HCT116 (cell line): ENCODE results near the gene FUOM. TPM values are rescaled to one million over a fixed set of nuclear protein-coding genes. Genes with fewer than 3 reads are reported as not detected.
A peak's percentile ranks its signal among the peaks of the same experiment; 100 is the strongest.

Source experiments
- ATAC-seq: fragments of 200-7000 bp; cut with Tn5 transposase; 2 replicates; pipeline ENCODE4 v1.9.1; 2020; ENCODE audit warnings: mild to moderate bottlenecking, moderate library complexity
- BruUV-seq: library from RNA; stranded (reverse); fragments of 400-500 nt; replicated peaks from 2 replicates; lab custom pipeline; 2021; lab: Mats Ljungman, UMichigan
- CTCF ChIA-PET: fragments of 300-600 bp; sonication (Branson Sonifier 250); formaldehyde crosslinking; loops from one replicate; lab custom pipeline; 2021; ENCODE audit warnings: antibody characterized with exemption; lab: Charles Lee
- POLR2A ChIA-PET: fragments of 300-600, 350-600 bp; sonication (Branson Sonifier 250); formaldehyde crosslinking; loops from one replicate; lab custom pipeline; 2021; ENCODE audit warnings: antibody characterized with exemption; lab: Charles Lee
- RAD21 ChIA-PET, 2 experiments: fragments of 300-600 bp; sonication (Branson Sonifier 250); formaldehyde crosslinking; loops; one replicate each; lab custom pipeline; 2023; ENCODE audit warnings: low total read pairs in 2 of 2; ENCODE audit not compliant: uncharacterized antibody in 2 of 2, unreplicated experiment in 2 of 2, low non-redundant PET in 1 of 2; lab: Charles Lee
- DNase-seq: peaks from one replicate; pipeline ENCODE4 v3.0.0-alpha.2; 2010; ENCODE audit warnings: low read depth, low spot score
- H2AFZ ChIP-seq: fragments of 200-600 bp; shearing (Covaris generic), sonication (generic); 2 replicates; pipeline ENCODE4 v1.6.1; 2017; ENCODE audit warnings: low read depth, mixed run types, mixed read lengths, antibody characterized with exemption, low read length; ENCODE audit not compliant: poor library complexity, severe bottlenecking
- H3K27ac ChIP-seq: 2 replicates; pipeline ENCODE4 v1.5.1; 2012; ENCODE audit warnings: low read depth, low read length
- H3K27me3 ChIP-seq: fragments of 200-600 bp; sonication (generic); 2 replicates; pipeline ENCODE4 v1.6.1; 2016; ENCODE audit warnings: mixed run types, low read length, mixed read lengths; ENCODE audit not compliant: insufficient read depth
- H3K36me3 ChIP-seq, 2 experiments: fragments of 200-500 bp in 1 of 2; fragments of 200-600 bp in 1 of 2; sonication (Bioruptor generic) in 1 of 2; sonication (generic) in 1 of 2; 2 replicates each; pipeline versions ENCODE4 v1.5.1 to v1.6.1; 2014 to 2016; ENCODE audit warnings: low read length in 2 of 2, inconsistent platforms in 1 of 2, mixed read lengths in 1 of 2, mixed run types in 1 of 2; ENCODE audit not compliant: insufficient read depth in 2 of 2, control insufficient read depth in 1 of 2
- H3K4me1 ChIP-seq, 2 experiments: fragments of 200-600 bp in 1 of 2; sonication (generic) in 1 of 2; 2 replicates each; pipeline versions ENCODE4 v1.5.1 to v1.6.1; 2012 to 2017; ENCODE audit warnings: low read length in 2 of 2, inconsistent platforms in 1 of 2, mild to moderate bottlenecking in 1 of 2, mixed read lengths in 1 of 2, mixed run types in 1 of 2, moderate library complexity in 1 of 2; ENCODE audit not compliant: insufficient read depth in 2 of 2, control insufficient read depth in 1 of 2
- H3K4me2 ChIP-seq: fragments of 200-600 bp; sonication (generic); 2 replicates; pipeline ENCODE4 v1.6.1; 2017; ENCODE audit warnings: mixed run types, low read length, mixed read lengths
- H3K4me3 ChIP-seq, 2 experiments: fragments of 200-600 bp in 1 of 2; sonication (generic) in 1 of 2; replicated peaks in 1 of 2; 2 replicates each; pipeline ENCODE4 v1.5.1; 2011 to 2016; ENCODE audit warnings: low read length in 2 of 2, control low read depth in 1 of 2, low read depth in 1 of 2, mild to moderate bottlenecking in 1 of 2, mixed read lengths in 1 of 2, mixed run types in 1 of 2
- H3K79me2 ChIP-seq: fragments of 200-600 bp; sonication (generic); 2 replicates; pipeline ENCODE4 v1.6.1; 2017; ENCODE audit warnings: mild to moderate bottlenecking, mixed run types, low read length, moderate library complexity, mixed read lengths; ENCODE audit not compliant: insufficient read depth
- H3K9ac ChIP-seq: fragments of 200-600 bp; sonication (generic); 2 replicates; pipeline ENCODE4 v1.6.1; 2016; ENCODE audit warnings: low read length, mixed read lengths
- H3K9me2 ChIP-seq: fragments of 200-600 bp; sonication (generic), shearing (Covaris generic); 2 replicates; pipeline ENCODE4 v1.6.1; 2017; ENCODE audit warnings: mixed run types, mild to moderate bottlenecking, moderate library complexity; ENCODE audit not compliant: insufficient read depth
- H3K9me3 ChIP-seq, 2 experiments: fragments of 200-500 bp in 1 of 2; fragments of 200-600 bp in 1 of 2; sonication (Bioruptor generic) in 1 of 2; sonication (generic) in 1 of 2; 2 replicates each; pipeline ENCODE4 v1.6.1; 2014 to 2017; ENCODE audit warnings: low read length in 2 of 2, mixed read lengths in 2 of 2, inconsistent platforms in 1 of 2, low read depth in 1 of 2, mild to moderate bottlenecking in 1 of 2, mixed run types in 1 of 2, moderate library complexity in 1 of 2; ENCODE audit not compliant: control insufficient read depth in 1 of 2, insufficient read depth in 1 of 2
- H4K20me1 ChIP-seq: fragments of 200-600 bp; sonication (generic), shearing (Covaris generic); 2 replicates; pipeline ENCODE4 v1.6.1; 2017; ENCODE audit warnings: mixed run types, mild to moderate bottlenecking, moderate library complexity; ENCODE audit not compliant: insufficient read depth
- ELF1 ChIP-seq: IDR thresholded peaks from 2 replicates; pipeline ENCODE4 v1.6.1; 2012; ENCODE audit warnings: low read depth, borderline replicate concordance
- EZH2 ChIP-seq: fragments of 200-600 bp; sonication (generic); IDR thresholded peaks from 2 replicates; pipeline ENCODE4 v1.6.1; 2017; ENCODE audit warnings: antibody characterized with exemption, mixed run types
- EZH2phosphoT487 ChIP-seq: fragments of 200-600 bp; IDR thresholded peaks from 2 replicates; pipeline ENCODE4 v1.6.1; 2018; ENCODE audit warnings: antibody characterized with exemption, borderline replicate concordance
- JUND ChIP-seq: IDR thresholded peaks from 2 replicates; pipeline ENCODE4 v1.6.1; 2012
- POLR2AphosphoS5 ChIP-seq: IDR thresholded peaks from 2 replicates; pipeline ENCODE4 v1.6.1; 2011; ENCODE audit warnings: mild to moderate bottlenecking, low read depth, low read length, moderate library complexity
- SIN3A ChIP-seq: IDR thresholded peaks from 2 replicates; pipeline ENCODE4 v1.6.1; 2012; ENCODE audit warnings: low read depth
- SP1 ChIP-seq: IDR thresholded peaks from 2 replicates; pipeline ENCODE4 v1.6.1; 2012; ENCODE audit warnings: low read depth
- TCF7L2 ChIP-seq: IDR thresholded peaks from 2 replicates; pipeline ENCODE4 v1.7.0; 2011; ENCODE audit warnings: borderline replicate concordance, inconsistent platforms; ENCODE audit not compliant: insufficient read depth, insufficient read length; ENCODE audit errors: extremely low read depth
- YY1 ChIP-seq: IDR thresholded peaks from 2 replicates; pipeline ENCODE4 v1.6.1; 2011; ENCODE audit warnings: low read length, low read depth, moderate library complexity, mild to moderate bottlenecking; ENCODE audit not compliant: insufficient replicate concordance; ENCODE audit errors: extremely low read depth
- ZFX ChIP-seq: fragments of 450-650 bp; IDR thresholded peaks from 2 replicates; pipeline ENCODE4 v1.6.1; 2017
- intact Hi-C: fragments of 100-400 bp; cut with micrococcal nuclease; formaldehyde crosslinking; loops from 2 replicates; pipeline ENCODE4 v1.10.0; 2022
- total RNA-seq: library from RNA; stranded (reverse); gene quantifications from one replicate; pipeline ENCODE4 v1.2.1, GENCODE V29; 2021; ENCODE audit not compliant: unreplicated experiment
- TF ChIP-seq, protein P1 (sequence below): IDR thresholded peaks from 2 replicates; pipeline ENCODE4 v1.6.1; 2012
- TF ChIP-seq, protein P2 (sequence below): IDR thresholded peaks from 2 replicates; pipeline ENCODE4 v1.6.1; 2012; ENCODE audit warnings: low read depth
- TF ChIP-seq, protein P3 (sequence below): IDR thresholded peaks from 2 replicates; pipeline ENCODE4 v1.6.1; 2011; ENCODE audit warnings: mild to moderate bottlenecking, low read length, moderate library complexity; ENCODE audit not compliant: insufficient replicate concordance; ENCODE audit errors: extremely low read depth

Gene FUOM
- total RNA-seq, 1 experiment from 2014 or later, result 21.5 TPM

DNA sequence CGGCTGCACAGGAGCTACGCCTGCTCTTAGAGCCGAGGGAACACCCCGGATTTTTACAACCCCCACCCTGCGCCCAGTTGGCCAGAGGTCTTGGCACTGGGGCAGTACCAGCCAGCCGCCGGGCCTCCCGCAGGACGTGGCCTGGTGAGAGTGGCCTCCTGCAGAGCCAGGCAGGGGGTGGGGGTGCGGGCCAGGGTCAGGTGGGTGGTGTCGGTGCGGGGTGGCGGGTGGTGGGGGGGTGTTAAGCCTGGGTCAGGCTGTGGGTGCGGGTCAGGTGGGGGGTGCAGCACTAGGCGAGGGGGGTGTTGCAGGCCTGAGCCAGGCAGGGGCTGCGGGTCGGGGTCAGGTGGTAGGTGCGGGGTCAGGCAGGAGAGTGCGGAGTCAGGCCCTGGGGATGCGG, 14.7 kb upstream of the FUOM start:
- intact Hi-C loops, result no loop called here

DNA sequence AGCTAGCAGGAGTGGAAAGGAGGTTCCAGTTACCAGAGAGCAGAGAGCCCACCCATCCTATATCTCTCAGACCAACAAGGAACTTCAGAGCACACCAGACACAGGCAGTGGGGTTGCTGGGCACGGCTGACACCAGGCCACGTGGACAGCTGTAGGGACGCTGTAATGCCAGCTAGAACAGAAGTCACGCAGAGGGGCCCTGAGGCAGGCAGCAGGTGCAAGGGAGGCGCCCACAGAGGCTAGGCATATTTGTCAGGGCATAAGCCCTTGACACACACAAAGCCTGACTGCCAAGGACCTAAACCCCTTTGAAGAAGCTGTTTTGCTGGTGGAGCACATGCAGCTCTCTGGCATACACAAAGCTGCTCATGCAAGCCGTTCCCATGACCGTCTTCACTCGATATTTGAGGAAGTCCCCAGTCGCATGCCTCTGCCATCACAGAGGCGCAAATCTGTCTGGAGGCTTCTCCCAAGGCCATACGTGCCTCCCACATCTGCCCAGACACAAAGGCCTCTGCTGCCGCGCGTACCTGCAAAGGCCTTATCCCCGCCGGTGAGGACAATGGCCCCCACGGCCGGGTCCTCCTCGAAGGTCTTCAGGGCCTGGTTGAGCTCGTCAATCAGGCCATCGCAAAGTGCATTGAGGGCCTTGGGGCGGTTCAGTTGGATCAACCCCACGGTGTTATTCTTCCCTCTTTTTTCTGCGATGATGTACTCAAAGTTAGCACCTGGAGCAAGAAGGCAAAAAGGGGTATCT, 12.4 kb upstream of the FUOM start:
- CTCF ChIA-PET, result no interaction called here
- H3K27ac ChIP-seq, result no peak overlapping the region
- BruUV-seq, result TSS peak; percentile 35
- no peaks in the 10 kb centered on the region for H3K27me3 ChIP-seq
- H3K4me3 ChIP-seq, result no peak overlapping the region
- DNase-seq (no peak), ATAC-seq (no peak)
- no peaks in the 10 kb centered on the region for H3K9me2 ChIP-seq
- no peaks in the 10 kb centered on the region for H4K20me1 ChIP-seq
- peaks cover 0 to 4% of the 10 kb centered on the region in 2 experiments; a peak in 2 of 4 replicates for H3K4me1 ChIP-seq
- H3K36me3 ChIP-seq, result no peaks in the 10 kb centered on the region; a peak in 2 of 4 replicates
- H3K4me2 ChIP-seq, result no peak overlapping the region
- H3K9me3 ChIP-seq, result no peaks in the 10 kb centered on the region
- RAD21 ChIA-PET, result no interaction called here
- intact Hi-C loops, result no loop called here
- H2AFZ ChIP-seq, result no peak overlapping the region
- H3K79me2 ChIP-seq, result 0 out of 2 replicates have a peak, but pooled peaks cover 4% of the 10 kb centered on the region
- H3K9ac ChIP-seq, result no peak overlapping the region
- POLR2A ChIA-PET, result interaction anchor here (1.1 kb wide), 1 partner anchor 13 kb away, joined by 3 read pairs; the partner anchor contains the start of gene FUOM
- TF ChIP-seq EZH2phosphoT487 (no peak), ELF1 (no peak), JUND (no peak), SIN3A (no peak), SP1 (no peak), ZFX (no peak), TCF7L2 (no peak), YY1 (no peak)
- TF ChIP-seq, protein P1, sequence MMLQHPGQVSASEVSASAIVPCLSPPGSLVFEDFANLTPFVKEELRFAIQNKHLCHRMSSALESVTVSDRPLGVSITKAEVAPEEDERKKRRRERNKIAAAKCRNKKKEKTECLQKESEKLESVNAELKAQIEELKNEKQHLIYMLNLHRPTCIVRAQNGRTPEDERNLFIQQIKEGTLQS, result no peak
- TF ChIP-seq, protein P2, sequence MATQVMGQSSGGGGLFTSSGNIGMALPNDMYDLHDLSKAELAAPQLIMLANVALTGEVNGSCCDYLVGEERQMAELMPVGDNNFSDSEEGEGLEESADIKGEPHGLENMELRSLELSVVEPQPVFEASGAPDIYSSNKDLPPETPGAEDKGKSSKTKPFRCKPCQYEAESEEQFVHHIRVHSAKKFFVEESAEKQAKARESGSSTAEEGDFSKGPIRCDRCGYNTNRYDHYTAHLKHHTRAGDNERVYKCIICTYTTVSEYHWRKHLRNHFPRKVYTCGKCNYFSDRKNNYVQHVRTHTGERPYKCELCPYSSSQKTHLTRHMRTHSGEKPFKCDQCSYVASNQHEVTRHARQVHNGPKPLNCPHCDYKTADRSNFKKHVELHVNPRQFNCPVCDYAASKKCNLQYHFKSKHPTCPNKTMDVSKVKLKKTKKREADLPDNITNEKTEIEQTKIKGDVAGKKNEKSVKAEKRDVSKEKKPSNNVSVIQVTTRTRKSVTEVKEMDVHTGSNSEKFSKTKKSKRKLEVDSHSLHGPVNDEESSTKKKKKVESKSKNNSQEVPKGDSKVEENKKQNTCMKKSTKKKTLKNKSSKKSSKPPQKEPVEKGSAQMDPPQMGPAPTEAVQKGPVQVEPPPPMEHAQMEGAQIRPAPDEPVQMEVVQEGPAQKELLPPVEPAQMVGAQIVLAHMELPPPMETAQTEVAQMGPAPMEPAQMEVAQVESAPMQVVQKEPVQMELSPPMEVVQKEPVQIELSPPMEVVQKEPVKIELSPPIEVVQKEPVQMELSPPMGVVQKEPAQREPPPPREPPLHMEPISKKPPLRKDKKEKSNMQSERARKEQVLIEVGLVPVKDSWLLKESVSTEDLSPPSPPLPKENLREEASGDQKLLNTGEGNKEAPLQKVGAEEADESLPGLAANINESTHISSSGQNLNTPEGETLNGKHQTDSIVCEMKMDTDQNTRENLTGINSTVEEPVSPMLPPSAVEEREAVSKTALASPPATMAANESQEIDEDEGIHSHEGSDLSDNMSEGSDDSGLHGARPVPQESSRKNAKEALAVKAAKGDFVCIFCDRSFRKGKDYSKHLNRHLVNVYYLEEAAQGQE, result no peak
- TF ChIP-seq, protein P3, sequence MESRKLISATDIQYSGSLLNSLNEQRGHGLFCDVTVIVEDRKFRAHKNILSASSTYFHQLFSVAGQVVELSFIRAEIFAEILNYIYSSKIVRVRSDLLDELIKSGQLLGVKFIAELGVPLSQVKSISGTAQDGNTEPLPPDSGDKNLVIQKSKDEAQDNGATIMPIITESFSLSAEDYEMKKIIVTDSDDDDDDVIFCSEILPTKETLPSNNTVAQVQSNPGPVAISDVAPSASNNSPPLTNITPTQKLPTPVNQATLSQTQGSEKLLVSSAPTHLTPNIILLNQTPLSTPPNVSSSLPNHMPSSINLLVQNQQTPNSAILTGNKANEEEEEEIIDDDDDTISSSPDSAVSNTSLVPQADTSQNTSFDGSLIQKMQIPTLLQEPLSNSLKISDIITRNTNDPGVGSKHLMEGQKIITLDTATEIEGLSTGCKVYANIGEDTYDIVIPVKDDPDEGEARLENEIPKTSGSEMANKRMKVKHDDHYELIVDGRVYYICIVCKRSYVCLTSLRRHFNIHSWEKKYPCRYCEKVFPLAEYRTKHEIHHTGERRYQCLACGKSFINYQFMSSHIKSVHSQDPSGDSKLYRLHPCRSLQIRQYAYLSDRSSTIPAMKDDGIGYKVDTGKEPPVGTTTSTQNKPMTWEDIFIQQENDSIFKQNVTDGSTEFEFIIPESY, result no peak

More for the DNA sequence above, 14.7 kb upstream of the FUOM start:
- DNase-seq, result no peak
- CTCF ChIA-PET, result no interaction called here
- peak overlapping the region; percentile 48 for H3K4me2 ChIP-seq
- no peaks in the 10 kb centered on the region for H3K27me3 ChIP-seq
- H2AFZ ChIP-seq, result no peak overlapping the region
- ATAC-seq, result no peak
- BruUV-seq, result no TSS peak
- peak overlapping the region; percentile 40 to 57; a peak in 3 of 4 replicates for H3K4me3 ChIP-seq
- no peak overlapping the region for H3K27ac ChIP-seq
- H3K36me3 ChIP-seq, result no peaks in the 10 kb centered on the region
- no peaks in the 10 kb centered on the region for H3K9me2 ChIP-seq
- peaks cover 0 to 4% of the 10 kb centered on the region in 2 experiments; a peak in 2 of 4 replicates for H3K4me1 ChIP-seq
- H4K20me1 ChIP-seq, result no peaks in the 10 kb centered on the region
- TF ChIP-seq POLR2AphosphoS5, result no peak
- TF ChIP-seq ELF1, result no peak
- TF ChIP-seq YY1, result no peak
- TF ChIP-seq EZH2, result no peak
- 0 out of 2 replicates have a peak, but pooled peaks cover 4% of the 10 kb centered on the region for H3K79me2 ChIP-seq
- H3K9me3 ChIP-seq, result no peaks in the 10 kb centered on the region
- RAD21 ChIA-PET, result no interaction called here
- POLR2A ChIA-PET, result no interaction called here
- no peak overlapping the region for H3K9ac ChIP-seq
